ENCODE data around the gene TMEM255B.

DNA sequence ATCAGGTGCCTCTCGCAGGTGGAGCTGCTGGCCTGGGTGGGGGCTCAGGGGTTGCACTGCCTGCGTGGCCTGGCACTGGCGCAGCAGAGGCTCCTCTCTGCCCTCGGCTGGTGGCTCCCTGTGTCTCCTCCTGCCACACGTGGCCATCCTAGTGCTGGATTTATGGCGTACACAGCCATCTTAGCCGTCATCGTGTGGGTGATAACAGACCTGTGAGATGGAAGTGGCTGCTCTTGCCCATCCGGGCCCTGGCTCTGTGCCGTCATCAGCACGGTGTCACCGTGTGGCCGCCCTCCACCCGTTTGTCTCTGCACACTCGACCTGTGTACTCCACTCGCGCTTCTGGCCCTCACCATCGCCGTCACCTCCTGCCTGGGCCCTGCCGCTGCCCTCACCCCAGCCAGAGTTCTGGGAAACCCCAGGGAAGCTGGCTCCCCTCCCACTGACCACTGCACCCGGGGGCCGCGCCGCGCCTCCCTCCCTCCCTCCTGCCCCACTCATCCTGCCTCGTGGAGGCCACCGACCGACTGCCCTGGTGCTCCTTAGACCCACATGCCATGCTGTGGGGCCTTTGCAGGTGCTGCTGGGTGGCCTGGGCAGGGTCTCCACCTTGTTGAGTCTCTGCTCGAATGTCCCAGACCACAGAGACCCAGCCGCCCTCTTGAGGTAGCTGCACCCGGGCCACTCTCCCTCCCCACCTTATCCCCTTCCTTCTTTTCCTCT is 29.5 kb downstream of the TMEM255B start:
- TF ChIP-seq, protein P1, sequence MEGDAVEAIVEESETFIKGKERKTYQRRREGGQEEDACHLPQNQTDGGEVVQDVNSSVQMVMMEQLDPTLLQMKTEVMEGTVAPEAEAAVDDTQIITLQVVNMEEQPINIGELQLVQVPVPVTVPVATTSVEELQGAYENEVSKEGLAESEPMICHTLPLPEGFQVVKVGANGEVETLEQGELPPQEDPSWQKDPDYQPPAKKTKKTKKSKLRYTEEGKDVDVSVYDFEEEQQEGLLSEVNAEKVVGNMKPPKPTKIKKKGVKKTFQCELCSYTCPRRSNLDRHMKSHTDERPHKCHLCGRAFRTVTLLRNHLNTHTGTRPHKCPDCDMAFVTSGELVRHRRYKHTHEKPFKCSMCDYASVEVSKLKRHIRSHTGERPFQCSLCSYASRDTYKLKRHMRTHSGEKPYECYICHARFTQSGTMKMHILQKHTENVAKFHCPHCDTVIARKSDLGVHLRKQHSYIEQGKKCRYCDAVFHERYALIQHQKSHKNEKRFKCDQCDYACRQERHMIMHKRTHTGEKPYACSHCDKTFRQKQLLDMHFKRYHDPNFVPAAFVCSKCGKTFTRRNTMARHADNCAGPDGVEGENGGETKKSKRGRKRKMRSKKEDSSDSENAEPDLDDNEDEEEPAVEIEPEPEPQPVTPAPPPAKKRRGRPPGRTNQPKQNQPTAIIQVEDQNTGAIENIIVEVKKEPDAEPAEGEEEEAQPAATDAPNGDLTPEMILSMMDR (IDR thresholded peaks at IDR 0.05), result no peak
- TF ChIP-seq POLR2A (IDR thresholded peaks at IDR 0.05), result no peak
